CD1c-positive myeloid dendritic cell (primary cell): ENCODE results near the gene PLOD2.

ENCODE experiments used
- DNase-seq: peaks from one replicate; pipeline ENCODE4 v3.0.0-alpha.2; 2016; ENCODE audit errors: extremely low spot score

PLOD2 gene

DNA sequence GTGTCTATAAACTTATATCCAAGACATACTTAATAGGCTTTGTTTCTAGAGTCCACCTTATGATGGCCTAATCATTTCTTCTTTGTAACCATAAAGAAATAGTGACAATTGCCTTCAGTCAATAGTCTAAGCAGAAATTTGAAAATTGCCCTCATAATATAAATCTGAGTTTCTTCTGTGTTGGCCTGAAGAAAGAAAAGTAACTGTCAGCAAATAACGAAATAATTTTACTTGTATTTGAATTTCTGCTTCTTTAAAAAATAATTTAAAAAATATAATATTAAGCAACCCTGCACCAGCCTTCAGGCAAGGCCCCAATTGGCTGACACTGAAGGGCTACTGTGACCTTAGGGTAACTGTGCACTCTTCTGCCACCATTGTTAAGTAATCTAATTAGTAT, 113.5 kb downstream of the PLOD2 start:
- DNase-seq = peak; percentile 1

DNA sequence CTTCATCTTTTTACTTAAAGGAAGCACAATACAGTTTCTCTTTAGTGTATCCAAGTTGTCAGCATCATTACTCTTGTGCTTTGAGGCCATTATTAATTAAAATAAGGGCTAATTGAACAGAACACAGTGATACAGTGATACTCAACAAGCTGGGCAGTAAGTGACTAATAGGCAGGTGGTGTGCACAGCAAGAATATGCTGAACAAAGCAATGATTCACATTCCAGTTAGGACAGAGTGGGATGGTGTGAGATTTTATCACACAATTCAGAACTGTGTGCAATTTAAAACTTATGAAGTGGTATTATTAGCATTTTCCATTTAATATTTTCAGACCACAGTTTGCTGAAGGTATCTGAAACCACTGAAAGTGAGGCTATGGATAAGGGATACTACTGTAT, 116.9 kb downstream of the PLOD2 start:
- no peak for DNase-seq

DNA sequence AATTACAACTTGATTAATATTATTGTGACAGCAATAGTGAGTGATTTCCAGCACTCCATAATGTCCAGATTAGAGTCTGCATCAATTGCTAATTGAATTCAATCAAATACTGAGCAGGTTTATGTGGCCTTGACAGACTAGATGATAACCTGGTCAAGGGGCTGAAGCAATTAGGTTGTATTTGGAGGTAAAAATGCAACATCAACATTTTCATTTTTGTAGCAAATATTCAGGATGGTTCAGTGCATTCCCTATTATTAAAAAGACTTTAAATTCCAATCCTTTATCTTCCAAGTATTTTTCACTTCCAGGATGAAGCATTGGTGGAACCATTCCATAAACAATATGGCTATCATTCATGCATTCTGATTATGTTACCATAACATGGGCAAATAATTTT, 120.4 kb downstream of the PLOD2 start:
- DNase-seq = no peak

DNA sequence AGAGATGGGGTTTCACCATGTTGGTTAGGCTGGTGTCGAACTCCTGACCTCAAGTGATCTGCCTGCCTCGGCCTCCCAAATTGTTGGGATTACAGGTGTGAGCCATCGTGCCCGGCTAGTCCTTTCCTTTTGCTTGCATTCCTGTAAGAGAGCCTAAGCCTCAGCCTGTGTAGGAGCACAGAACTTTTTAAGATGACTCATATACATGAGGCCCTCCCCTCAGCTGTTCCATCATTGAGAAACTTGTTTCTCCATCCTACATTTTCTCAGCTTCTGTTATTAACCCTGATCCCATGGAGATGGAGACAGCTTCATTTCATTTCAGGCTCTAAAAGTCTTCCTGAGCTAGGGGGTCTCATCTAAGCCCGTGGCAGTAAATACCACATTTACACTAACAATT, 123.3 kb downstream of the PLOD2 start:
- no peak for DNase-seq

DNA sequence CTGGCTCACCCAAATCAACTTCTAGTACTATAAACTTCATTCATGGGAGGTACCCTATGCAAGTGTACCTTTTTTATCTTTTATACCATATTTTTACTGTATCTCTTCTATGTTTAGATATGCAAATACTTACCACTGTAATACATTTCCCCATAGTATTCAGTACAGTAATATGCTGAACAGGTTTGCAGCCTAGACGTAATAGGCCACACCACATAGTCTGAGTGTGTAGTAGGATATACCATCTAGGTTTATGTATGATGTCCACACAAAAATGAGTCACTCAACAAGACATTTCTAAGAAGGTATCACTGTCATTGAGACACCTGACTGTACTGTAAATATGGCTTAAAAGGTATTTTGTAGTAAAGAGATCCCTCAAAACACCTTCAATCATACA, 124.7 kb downstream of the PLOD2 start:
- no peak for DNase-seq

DNA sequence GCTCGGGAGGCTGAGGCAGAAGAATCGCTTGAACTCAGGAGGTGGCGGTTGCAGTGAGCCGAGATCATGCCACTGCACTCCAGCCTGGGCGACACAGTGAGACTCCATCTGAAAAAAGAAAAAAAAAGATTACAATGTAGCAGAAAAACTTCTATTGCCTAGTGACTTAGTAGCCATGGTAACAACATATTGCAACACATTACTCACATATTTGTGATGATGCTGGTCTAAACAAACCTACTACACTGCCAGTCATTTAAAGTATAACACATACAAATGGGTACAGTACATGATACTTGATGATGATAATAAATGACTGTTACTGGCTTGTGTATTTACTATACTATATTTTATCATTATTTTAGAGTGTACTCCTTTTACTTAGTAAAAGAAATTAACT, 125.6 kb downstream of the PLOD2 start:
- no peak for DNase-seq

DNA sequence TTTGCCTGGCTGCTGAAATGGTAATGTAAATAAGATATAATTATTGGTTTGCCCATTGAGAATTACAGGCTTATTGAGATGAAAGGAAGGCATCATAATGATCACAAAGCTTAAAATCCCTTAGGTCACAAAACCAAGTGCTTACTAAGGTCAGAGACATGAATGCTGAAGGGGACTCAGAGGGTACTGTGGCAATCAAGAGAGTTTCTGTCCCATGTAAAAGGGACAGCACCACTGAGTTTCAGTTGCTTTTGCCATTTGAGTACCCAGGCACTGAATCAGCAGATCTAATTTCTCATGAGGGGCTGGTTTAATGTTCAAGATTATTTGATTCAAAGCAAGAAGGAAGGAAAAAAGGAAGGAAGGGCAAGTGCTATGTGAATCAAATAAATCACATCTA, 127.0 kb downstream of the PLOD2 start:
- DNase-seq = no peak

DNA sequence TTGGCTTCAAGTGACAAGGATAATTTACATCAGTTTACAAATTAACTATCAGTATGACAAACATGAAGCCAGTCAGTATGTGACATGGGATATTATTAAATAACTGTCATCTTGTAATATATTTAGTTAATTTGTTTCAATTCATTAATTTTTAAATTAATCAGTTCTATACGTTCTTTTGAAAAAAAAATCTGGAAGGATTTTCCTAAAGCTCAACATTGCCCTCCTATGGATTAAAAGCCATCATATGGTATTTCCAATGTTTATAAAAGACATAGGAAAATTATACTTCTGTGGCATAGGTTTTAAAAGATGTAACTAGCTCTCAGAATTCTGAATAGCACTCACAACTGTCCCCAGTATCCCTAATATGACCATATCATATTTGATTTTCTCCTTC, 134.4 kb downstream of the PLOD2 start:
- DNase-seq = no peak

DNA sequence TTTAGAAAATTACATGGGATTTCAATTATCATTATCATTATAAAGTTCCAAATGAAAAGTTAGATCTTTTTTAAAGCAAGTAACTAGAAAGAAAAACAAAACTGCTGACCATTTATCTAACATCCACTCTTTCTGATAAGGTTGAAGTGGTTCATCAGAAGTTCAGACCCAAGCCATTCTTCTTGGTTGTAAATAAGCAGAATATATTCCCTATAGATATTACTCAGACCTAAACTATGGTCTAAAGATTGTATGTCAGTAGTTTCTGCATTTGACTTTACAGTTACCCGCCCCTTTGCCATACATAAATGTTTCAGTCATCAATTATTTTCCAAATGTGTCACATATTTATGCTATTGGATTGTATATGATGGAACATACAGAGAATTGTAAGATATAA, 136.7 kb downstream of the PLOD2 start:
- no peak for DNase-seq

DNA sequence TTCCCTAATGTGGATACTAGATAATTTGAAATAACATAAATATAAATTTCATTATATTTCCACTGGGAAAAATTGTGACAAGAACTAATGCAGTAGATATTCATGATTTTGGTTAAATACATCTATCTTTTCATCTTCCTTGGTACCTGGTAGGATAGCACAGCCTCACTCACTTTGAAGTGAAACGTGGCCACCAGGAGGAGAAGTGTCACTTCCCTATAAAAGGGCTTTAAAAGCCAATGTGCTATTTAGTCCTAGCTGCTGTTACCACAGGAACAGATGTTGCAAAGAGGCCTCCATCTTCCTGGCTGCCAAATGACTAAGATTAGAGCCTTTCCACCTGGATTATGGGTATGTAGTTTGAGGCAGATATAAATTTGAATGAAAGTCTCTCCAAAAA, 140.0 kb downstream of the PLOD2 start:
- DNase-seq = no peak

DNA sequence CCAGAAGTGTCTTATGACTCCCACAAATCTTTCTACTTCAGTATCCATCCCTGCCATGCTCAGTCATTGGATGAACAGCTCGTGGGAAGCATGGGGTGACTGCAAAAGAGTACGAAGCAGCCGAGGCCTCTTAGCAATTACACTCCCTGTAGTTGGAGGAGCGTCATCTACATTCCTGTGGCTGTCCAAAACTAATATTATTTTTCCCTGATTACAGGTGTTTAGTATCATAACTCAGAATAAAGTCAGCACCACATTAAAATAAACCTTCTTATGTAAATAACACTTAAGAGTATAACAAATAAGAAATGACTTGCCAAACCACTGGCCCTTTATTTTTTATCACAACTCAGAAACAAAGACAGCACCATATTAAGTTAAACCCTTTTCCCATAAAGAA, 141.5 kb downstream of the PLOD2 start:
- no peak for DNase-seq
